Esophagus muscularis mucosa (tissue), 4 donors: ENCODE data around the gene UPK3BL2.
"Not testable (repeated sequence)": the region's sequence is repeated elsewhere in the genome, so short reads cannot be mapped to it uniquely, and the experiment has no call there.

Experiments used
- EP300 ChIP-seq: sonication (generic); formaldehyde crosslinking; IDR thresholded peaks from one replicate; pipeline ENCODE4 v1.6.1; 2017; ENCODE audit warnings: antibody characterized with exemption
- POLR2AphosphoS5 ChIP-seq, 2 donors: sonication (generic); formaldehyde crosslinking; IDR thresholded peaks; one replicate each; pipeline ENCODE4 v1.6.1; 2017; ENCODE audit warnings: antibody characterized with exemption in 2 of 2
- TF ChIP-seq, protein P1 (sequence below), 3 experiments: fragments of 200-600 bp in 2 of 3; fragments of 450-650 bp in 1 of 3; sonication (generic) in 2 of 3; IDR thresholded peaks; one replicate each; pipeline ENCODE4 v1.5.1; 2017 to 2019; ENCODE audit warnings: antibody characterized with exemption in 3 of 3, mild to moderate bottlenecking in 2 of 3, moderate library complexity in 1 of 3

DNA sequence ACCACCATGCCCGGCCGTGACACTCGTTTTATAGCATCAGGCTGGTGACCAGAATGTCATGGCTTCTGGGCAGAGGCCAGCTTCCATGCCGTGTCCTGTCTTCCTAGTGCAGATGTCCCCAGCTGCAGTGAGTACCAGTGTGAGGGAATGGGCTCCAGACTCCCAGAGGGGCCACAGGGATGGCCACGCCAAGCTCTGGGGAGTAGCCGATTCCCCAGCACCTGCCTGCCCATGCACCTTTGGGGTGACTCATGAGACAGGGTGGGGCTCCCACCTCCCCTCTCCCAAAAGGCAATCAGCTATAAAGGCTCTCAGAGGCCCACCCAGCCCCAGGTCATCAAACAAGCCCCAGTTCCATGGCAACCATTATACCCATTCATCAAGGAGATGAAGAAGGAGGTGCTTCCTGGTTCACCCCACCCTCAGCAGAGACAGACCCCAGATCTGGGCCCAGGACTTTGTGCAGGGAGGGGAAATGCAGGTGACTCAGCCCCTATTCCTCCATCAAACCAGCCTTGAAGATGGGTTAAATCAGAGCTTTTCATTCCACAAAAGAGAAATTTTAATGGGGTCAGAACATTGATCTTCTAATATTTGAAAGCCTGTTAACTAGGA, 7.4 kb upstream of the UPK3BL2 start, which contains the start of gene SPDYE2:
- TF ChIP-seq, protein P1, sequence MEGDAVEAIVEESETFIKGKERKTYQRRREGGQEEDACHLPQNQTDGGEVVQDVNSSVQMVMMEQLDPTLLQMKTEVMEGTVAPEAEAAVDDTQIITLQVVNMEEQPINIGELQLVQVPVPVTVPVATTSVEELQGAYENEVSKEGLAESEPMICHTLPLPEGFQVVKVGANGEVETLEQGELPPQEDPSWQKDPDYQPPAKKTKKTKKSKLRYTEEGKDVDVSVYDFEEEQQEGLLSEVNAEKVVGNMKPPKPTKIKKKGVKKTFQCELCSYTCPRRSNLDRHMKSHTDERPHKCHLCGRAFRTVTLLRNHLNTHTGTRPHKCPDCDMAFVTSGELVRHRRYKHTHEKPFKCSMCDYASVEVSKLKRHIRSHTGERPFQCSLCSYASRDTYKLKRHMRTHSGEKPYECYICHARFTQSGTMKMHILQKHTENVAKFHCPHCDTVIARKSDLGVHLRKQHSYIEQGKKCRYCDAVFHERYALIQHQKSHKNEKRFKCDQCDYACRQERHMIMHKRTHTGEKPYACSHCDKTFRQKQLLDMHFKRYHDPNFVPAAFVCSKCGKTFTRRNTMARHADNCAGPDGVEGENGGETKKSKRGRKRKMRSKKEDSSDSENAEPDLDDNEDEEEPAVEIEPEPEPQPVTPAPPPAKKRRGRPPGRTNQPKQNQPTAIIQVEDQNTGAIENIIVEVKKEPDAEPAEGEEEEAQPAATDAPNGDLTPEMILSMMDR (IDR thresholded peaks at IDR 0.05): not testable (repeated sequence)
- TF ChIP-seq EP300; POLR2AphosphoS5 (IDR thresholded peaks at IDR 0.05): not testable (repeated sequence)
